Measurements from ENCODE around the gene KIAA1328. TPM values are rescaled to one million over a fixed set of nuclear protein-coding genes. Genes with fewer than 3 reads are reported as not detected.

The KIAA1328 gene
- total RNA-seq, 1 experiment from 2014 or later = 4.9 TPM

GRCh38 chr18:37139876-37140275 lies 310.9 kb downstream of the KIAA1328 start:
- Mint-ChIP-seq H3K4me1 (ENCODE audit: low read depth, unreplicated experiment) (peaks cover 10% of the 10 kb centered on the region), H3K9me3 (ENCODE audit: unreplicated experiment) (no peaks in the 10 kb centered on the region), H3K27me3 (ENCODE audit: insufficient read depth, unreplicated experiment) (no peaks in the 10 kb centered on the region), H3K27ac (ENCODE audit: unreplicated experiment) (no peak overlapping the region), H3K36me3 (ENCODE audit: insufficient read depth, unreplicated experiment) (no peaks in the 10 kb centered on the region), H3K4me3 (ENCODE audit: unreplicated experiment) (no peak overlapping the region)
- intact Hi-C loops (cut with micrococcal nuclease; ENCODE audit: unreplicated experiment) = no loop called here
- POLR2A ChIA-PET = no interaction called here
- Histone ChIP-seq H3K27me3 (replicated peaks; ENCODE audit: control insufficient read depth, insufficient read depth, low read length) (no peaks in the 10 kb centered on the region), H3K4me3 (ENCODE audit: low read depth, low read length) (no peak overlapping the region), H3K36me3 (ENCODE audit: control insufficient read depth, insufficient read depth, low read length) (no peaks in the 10 kb centered on the region), H3K9me3 (no peaks in the 10 kb centered on the region), H3K4me1 (no peaks in the 10 kb centered on the region)
- no TSS peak for BruUV-seq (replicated peaks)
- TF ChIP-seq CTCF (IDR thresholded peaks at IDR 0.05; ENCODE audit: insufficient read depth in 1 of 2, low read depth in 1 of 2, low read length in 1 of 2, severe bottlenecking in 1 of 2, unreplicated experiment in 1 of 2) = no peak
- CTCF ChIA-PET = no interaction called here
- DNase-seq = no peak

DNA sequence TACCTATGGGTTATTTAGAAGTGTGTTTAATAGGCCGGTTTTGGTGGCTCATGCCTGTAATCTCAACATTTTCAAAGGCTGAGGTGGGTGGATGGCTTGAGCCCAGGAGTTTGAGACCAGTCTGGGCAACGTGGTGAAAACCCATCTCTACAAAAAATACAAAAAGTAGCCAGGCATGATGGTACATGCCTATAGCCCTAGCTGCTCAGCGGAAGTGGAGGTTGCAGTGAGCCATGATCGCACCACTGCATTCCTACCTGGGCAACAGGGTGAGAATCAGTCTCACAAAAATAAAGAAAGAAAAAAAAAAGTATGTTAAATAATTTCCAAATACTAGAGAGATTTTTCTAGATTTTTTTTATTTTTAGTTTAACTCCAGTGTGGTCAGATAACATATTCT lies 316.0 kb downstream of the KIAA1328 start:
- no peak overlapping the region for H3K4me3 ChIP-seq (ENCODE audit: low read depth, low read length)
- intact Hi-C loops (cut with micrococcal nuclease; ENCODE audit: unreplicated experiment) = no loop called here
- H3K4me1 Mint-ChIP-seq (ENCODE audit: low read depth, unreplicated experiment) = no peaks in the 10 kb centered on the region
- no peak overlapping the region for H3K27ac Mint-ChIP-seq (ENCODE audit: unreplicated experiment)
- no peaks in the 10 kb centered on the region for H3K36me3 Mint-ChIP-seq (ENCODE audit: insufficient read depth, unreplicated experiment)
- ChIA-PET CTCF (no interaction called here), POLR2A (no interaction called here)
- no peak for TF ChIP-seq CTCF (IDR thresholded peaks at IDR 0.05; ENCODE audit: insufficient read depth in 1 of 2, low read depth in 1 of 2, low read length in 1 of 2, severe bottlenecking in 1 of 2, unreplicated experiment in 1 of 2)
- no TSS peak for BruUV-seq (replicated peaks)
- H3K36me3 ChIP-seq (ENCODE audit: control insufficient read depth, insufficient read depth, low read length) = no peaks in the 10 kb centered on the region
- no peak for DNase-seq
- H3K27me3 ChIP-seq (replicated peaks; ENCODE audit: control insufficient read depth, insufficient read depth, low read length) = no peaks in the 10 kb centered on the region
- no peaks in the 10 kb centered on the region for H3K9me3 Mint-ChIP-seq (ENCODE audit: unreplicated experiment)
- H3K9me3 ChIP-seq = no peaks in the 10 kb centered on the region
- no peaks in the 10 kb centered on the region for H3K27me3 Mint-ChIP-seq (ENCODE audit: insufficient read depth, unreplicated experiment)
- no peaks in the 10 kb centered on the region for H3K4me1 ChIP-seq
- H3K4me3 Mint-ChIP-seq (ENCODE audit: unreplicated experiment) = no peak overlapping the region

GRCh38 chr18:37156330-37156942 lies 327.5 kb downstream of the KIAA1328 start:
- ChIA-PET POLR2A (no interaction called here), CTCF (no interaction called here)
- H3K9me3 Mint-ChIP-seq (ENCODE audit: unreplicated experiment) = no peaks in the 10 kb centered on the region
- no peaks in the 10 kb centered on the region for H3K4me1 ChIP-seq
- H3K9me3 ChIP-seq = no peaks in the 10 kb centered on the region
- H3K36me3 ChIP-seq (ENCODE audit: control insufficient read depth, insufficient read depth, low read length) = no peaks in the 10 kb centered on the region
- H3K4me1 Mint-ChIP-seq (ENCODE audit: low read depth, unreplicated experiment) = peaks cover 10% of the 10 kb centered on the region
- H3K36me3 Mint-ChIP-seq (ENCODE audit: insufficient read depth, unreplicated experiment) = no peaks in the 10 kb centered on the region
- no peaks in the 10 kb centered on the region for H3K27me3 Mint-ChIP-seq (ENCODE audit: insufficient read depth, unreplicated experiment)
- intact Hi-C loops (cut with micrococcal nuclease; ENCODE audit: unreplicated experiment) = no loop called here
- BruUV-seq (replicated peaks) = no TSS peak
- no peak overlapping the region for H3K4me3 Mint-ChIP-seq (ENCODE audit: unreplicated experiment)
- H3K4me3 ChIP-seq (ENCODE audit: low read depth, low read length) = no peak overlapping the region
- H3K27ac Mint-ChIP-seq (ENCODE audit: unreplicated experiment) = no peak overlapping the region
- no peaks in the 10 kb centered on the region for H3K27me3 ChIP-seq (replicated peaks; ENCODE audit: control insufficient read depth, insufficient read depth, low read length)
- no peak for DNase-seq
- TF ChIP-seq CTCF (IDR thresholded peaks at IDR 0.05; ENCODE audit: insufficient read depth in 1 of 2, low read depth in 1 of 2, low read length in 1 of 2, severe bottlenecking in 1 of 2, unreplicated experiment in 1 of 2) = no peak

Measured in Caco-2 (cell line).